Measurements from ENCODE around the gene SEMA7A. TPM values are rescaled to one million over a fixed set of nuclear protein-coding genes. Genes with fewer than 3 reads are reported as not detected.
A peak's percentile ranks its signal among the peaks of the same experiment; 100 is the strongest.

The SEMA7A gene
- total and polyA plus RNA-seq, 8 donors = 4.5 to 7.8 (median 5.9) TPM

DNA sequence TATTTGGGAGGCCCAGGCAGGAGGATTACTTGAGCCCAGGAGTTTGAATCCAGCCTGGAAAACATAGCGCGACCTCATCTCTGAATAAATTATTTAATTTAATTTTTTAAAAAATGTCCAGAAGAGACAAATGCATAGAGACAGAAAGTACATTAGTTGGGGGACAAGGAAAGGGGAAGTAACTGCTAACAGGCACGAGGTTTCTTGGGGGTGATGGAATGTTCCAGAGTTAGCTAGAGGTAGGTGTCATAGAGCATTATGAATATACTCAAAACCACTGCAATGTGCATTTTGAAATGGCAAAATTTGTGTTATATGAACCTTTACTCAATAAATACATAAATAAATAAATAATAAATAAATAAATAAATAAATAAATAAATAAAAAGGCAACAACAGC lies 34.7 kb downstream of the SEMA7A start:
- DNase-seq = no peak
- H3K36me3 ChIP-seq = no peaks in the 10 kb centered on the region
- TF ChIP-seq, protein P1, sequence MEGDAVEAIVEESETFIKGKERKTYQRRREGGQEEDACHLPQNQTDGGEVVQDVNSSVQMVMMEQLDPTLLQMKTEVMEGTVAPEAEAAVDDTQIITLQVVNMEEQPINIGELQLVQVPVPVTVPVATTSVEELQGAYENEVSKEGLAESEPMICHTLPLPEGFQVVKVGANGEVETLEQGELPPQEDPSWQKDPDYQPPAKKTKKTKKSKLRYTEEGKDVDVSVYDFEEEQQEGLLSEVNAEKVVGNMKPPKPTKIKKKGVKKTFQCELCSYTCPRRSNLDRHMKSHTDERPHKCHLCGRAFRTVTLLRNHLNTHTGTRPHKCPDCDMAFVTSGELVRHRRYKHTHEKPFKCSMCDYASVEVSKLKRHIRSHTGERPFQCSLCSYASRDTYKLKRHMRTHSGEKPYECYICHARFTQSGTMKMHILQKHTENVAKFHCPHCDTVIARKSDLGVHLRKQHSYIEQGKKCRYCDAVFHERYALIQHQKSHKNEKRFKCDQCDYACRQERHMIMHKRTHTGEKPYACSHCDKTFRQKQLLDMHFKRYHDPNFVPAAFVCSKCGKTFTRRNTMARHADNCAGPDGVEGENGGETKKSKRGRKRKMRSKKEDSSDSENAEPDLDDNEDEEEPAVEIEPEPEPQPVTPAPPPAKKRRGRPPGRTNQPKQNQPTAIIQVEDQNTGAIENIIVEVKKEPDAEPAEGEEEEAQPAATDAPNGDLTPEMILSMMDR (IDR thresholded peaks at IDR 0.05) = no peak
- no peak overlapping the region for H3K27ac ChIP-seq
- no peak overlapping the region for H3K4me3 ChIP-seq
- no peaks in the 10 kb centered on the region for H3K9me3 ChIP-seq
- ATAC-seq = no peak
- peaks cover 0 to 8% of the 10 kb centered on the region in 2 donors for H3K27me3 ChIP-seq
- H3K4me1 ChIP-seq = peaks cover 5 to 35% of the 10 kb centered on the region in 2 donors
- intact Hi-C loops (cut with DNase I) = no loop called here

GRCh38 chr15:74398183-74398582 lies 35.6 kb downstream of the SEMA7A start:
- Histone ChIP-seq H3K27ac (no peak overlapping the region), H3K4me3 (no peak overlapping the region), H3K36me3 (no peaks in the 10 kb centered on the region), H3K4me1 (peaks cover 5 to 26% of the 10 kb centered on the region in 2 donors), H3K9me3 (no peaks in the 10 kb centered on the region), H3K27me3 (peaks cover 0 to 8% of the 10 kb centered on the region in 2 donors)
- DNase-seq (no peak), ATAC-seq (no peak)
- intact Hi-C loops (cut with DNase I) = no loop called here
- TF ChIP-seq, protein P1 (IDR thresholded peaks at IDR 0.05) = no peak

GRCh38 chr15:74397239-74398068 lies 36.3 kb downstream of the SEMA7A start:
- H3K27ac ChIP-seq = no peak overlapping the region
- peaks cover 1 to 19% of the 10 kb centered on the region in 2 donors for H3K4me1 ChIP-seq
- no peaks in the 10 kb centered on the region for H3K36me3 ChIP-seq
- H3K4me3 ChIP-seq = no peak overlapping the region
- peaks cover 0 to 8% of the 10 kb centered on the region in 2 donors for H3K27me3 ChIP-seq
- H3K9me3 ChIP-seq = no peaks in the 10 kb centered on the region
- TF ChIP-seq, protein P1 (IDR thresholded peaks at IDR 0.05) = no peak
- DNase-seq = no peak
- no peak for ATAC-seq
- intact Hi-C loops (cut with DNase I) = no loop called here

- H3K27ac ChIP-seq = no peak overlapping the region
- no peaks in the 10 kb centered on the region for H3K36me3 ChIP-seq
- intact Hi-C loops (cut with DNase I) = no loop called here
- peaks cover 0 to 8% of the 10 kb centered on the region in 2 donors for H3K27me3 ChIP-seq
- TF ChIP-seq, protein P1 (IDR thresholded peaks at IDR 0.05) = no peak
- H3K9me3 ChIP-seq = no peaks in the 10 kb centered on the region
- H3K4me1 ChIP-seq = peaks cover 0 to 10% of the 10 kb centered on the region in 2 donors
- peak; percentile 66 for ATAC-seq
- no peak for DNase-seq
- H3K4me3 ChIP-seq = no peak overlapping the region
Observed at GRCh38 chr15:74396445-74397238, 37.1 kb downstream of the SEMA7A start.

DNA sequence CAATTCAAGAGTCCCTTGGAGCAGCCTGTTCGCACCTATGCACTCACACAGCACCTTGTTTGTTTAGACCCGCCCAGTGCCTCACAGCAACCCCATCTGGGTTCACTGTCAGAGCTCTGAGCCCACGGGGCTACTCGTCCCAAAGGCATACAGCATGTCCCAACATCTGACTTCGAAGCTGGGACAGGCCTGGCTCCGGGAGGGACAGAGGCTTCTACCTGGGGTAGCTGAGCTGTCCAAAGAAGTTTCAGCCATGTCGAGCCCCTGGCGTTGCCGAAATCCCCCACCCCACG lies 37.7 kb downstream of the SEMA7A start:
- H3K27me3 ChIP-seq = peaks cover 0 to 8% of the 10 kb centered on the region in 2 donors
- H3K4me1 ChIP-seq = peaks cover 0 to 14% of the 10 kb centered on the region in 2 donors
- ATAC-seq (no peak), DNase-seq (no peak)
- no peak overlapping the region for H3K27ac ChIP-seq
- H3K9me3 ChIP-seq = no peaks in the 10 kb centered on the region
- TF ChIP-seq, protein P1 (IDR thresholded peaks at IDR 0.05) = no peak
- H3K36me3 ChIP-seq = no peaks in the 10 kb centered on the region
- intact Hi-C loops (cut with DNase I) = no loop called here
- no peak overlapping the region for H3K4me3 ChIP-seq
